ENCODE measurements around the gene TDRKH.
"Not testable (repeated sequence)": the region's sequence is repeated elsewhere in the genome, so short reads cannot be mapped to it uniquely, and the experiment has no call there.

Gene TDRKH

DNA sequence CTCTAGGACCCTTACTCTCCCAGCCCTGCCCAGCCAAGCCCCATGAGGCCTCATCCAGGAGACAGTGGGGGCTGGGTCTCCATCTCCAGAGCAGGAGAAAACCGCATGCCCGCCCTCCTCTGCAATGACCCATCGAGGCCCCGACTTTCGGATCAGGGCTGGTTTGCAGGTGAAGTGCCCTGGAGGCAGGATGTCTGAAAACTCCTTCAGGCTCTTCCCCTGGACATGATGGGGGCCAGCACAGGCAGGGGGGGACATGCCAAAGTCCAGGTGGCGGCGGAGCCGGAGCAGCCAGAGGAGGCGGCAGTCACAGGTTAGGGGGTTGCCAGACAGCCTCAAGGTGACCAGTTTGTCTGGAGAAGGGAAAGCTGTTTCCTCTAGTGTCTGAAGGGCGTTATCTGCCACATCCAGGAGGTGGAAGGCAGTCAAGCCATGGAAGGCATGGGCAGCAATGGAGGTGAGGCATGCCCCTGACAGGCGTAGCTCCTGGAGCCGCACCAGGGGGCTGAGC lies 11.1 kb upstream of the TDRKH start:
- no peak for DNase-seq

DNA sequence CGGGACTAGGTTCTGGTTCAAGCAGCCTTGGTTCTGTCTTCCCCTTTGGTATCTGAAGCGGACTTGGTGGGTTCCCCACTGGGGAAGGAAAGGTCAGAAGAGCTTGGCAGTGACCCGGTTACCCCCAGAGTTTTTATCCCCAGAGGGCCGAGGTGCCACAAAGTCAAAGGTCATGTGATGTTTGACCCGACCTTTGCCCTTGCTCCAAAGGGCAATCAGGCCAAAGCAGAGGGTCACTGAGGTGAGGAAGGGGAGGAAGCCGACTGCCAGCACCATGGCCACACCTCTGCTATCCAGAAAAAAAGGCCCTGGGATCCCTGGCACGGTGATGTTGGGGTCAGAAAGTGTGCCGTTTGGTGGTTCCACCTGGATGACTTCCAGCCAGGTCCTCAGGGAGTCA lies 10.5 kb upstream of the TDRKH start:
- no peak for DNase-seq

GRCh38 chr1:151799179-151800022 lies 9.1 kb upstream of the TDRKH start:
- DNase-seq: no peak

GRCh38 chr1:151798571-151798970 lies 8.3 kb upstream of the TDRKH start:
- DNase-seq: no peak

GRCh38 chr1:151790940-151791651 lies 796 bp upstream of the TDRKH start:
- DNase-seq: no peak

DNA sequence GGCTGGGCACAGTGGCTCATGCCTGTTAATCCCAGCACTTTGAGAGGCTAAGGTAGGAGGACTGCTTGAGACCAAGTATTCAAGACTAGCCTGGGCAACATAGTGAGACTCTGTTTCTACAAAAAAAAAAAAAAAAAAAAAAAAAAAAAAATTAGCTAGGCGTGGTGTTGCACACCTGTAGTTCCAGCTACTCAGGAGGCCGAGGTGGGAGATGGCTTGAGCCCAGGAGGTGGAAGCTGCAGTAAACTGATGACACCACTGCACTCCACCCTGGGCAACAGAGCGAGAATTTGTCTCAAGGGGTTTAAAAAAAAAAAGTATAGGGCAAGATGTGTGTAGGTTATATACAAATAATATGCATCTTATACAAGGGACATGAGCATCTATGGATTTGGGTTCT lies 2.6 kb downstream of the TDRKH start:
- no peak for DNase-seq

DNA sequence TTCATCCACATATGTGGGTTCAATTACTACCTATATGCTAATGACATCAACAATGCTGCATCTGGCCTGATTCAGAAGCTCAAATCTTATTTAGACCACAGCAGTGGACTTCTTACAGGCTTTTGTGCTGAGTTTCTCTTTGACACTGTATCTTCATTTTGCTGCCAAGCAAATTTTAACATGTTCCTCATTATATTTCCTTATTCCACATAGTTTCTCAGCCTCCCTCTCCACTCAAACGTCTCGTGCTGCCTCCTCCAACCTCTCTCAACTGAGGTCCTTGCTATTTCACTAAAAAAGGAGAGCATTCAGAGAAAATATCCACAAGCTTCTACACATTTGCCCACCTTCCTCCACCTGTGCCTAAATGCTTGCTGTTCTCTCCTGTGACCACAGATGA lies 6.5 kb downstream of the TDRKH start:
- no peak for DNase-seq

- no peak for DNase-seq
Observed at GRCh38 chr1:151782741-151783140, 7.6 kb downstream of the TDRKH start.

DNA sequence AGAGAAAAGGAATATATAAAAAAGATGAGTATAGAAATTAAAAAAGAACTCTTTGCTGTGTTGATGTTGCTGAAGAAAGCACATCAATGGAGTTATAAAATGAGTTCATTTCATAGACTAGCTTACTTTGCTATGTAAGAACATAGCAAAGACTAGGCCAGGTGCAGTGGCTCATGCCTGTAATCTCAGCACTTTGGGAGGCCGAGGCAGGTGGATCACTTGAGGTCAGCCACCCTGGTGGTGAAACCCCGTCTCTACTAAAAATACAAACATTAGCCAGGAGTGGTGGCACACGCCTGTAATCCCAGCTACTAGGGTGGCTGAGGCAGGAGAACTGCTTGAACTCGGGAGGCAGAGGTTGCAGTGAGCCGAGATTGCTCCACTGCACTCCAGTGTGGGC lies 8.3 kb downstream of the TDRKH start:
- DNase-seq: not testable (repeated sequence)

GRCh38 chr1:151780736-151781135 lies 9.6 kb downstream of the TDRKH start:
- not testable (repeated sequence) for DNase-seq

DNA sequence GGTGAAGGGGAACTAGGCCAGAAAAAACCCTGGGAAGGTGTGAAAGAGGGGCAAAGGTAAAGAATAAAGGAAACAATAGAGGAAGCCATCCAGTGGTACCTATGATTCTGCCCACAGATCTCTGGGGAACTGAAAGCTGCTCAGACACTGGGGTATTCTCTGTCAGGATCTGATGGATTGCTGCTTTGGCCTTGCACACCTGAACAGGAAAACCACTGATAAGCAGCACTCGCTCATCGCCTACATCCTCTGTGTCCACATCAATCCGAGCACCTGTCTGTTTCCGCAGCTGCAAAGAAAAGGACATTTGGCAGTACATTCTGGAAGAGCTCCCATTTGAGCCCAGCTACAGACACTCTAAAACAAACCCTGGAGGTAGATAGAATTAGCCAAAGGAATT lies 10.4 kb downstream of the TDRKH start:
- no peak for DNase-seq

DNA sequence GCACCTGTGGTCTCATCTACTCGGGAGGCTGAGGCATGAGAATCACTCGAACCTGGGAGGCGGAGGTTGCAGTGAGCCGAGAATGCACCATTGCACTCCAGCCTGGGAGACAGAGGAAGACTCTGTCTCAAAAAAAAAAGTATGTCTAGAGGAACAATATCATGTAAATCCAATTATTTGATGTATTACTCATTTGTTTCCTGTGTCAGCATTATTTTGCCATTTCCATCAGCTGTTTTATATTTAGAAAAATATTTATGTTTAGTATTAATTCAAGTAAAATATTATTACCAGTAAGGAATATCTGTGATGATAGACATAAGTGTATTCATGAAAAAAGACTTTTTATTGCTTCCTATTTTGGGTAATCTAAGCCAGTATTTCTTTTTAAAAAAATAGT lies 13.0 kb downstream of the TDRKH start:
- no peak for DNase-seq

- no peak for DNase-seq
Observed at GRCh38 chr1:151776665-151777062, 13.6 kb downstream of the TDRKH start.

- DNase-seq: no peak
Observed at GRCh38 chr1:151775894-151776664, 14.2 kb downstream of the TDRKH start.

- DNase-seq: no peak
Observed at GRCh38 chr1:151774256-151774922, 15.9 kb downstream of the TDRKH start.

GRCh38 chr1:151773702-151774101 lies 16.6 kb downstream of the TDRKH start:
- DNase-seq: no peak

DNA sequence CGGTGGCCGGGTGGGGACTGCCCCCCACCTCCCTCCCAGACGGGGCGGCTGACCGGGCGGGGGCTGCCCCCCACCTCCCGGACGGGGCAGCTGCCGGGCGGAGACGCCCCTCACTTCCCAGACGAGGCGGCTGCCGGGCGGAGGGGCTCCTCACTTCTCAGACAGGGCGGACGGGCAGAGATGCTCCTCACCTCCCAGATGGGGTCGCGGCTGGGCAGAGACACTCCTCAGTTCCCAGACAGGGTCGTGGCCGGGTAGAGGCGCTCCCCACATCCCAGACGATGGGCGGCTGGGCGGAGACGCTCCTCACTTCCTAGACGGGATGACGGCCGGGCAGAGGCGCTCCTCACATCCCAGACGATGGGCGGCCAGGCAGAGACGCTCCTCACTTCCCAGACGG lies 21.0 kb downstream of the TDRKH start:
- DNase-seq: not testable (repeated sequence)

DNA sequence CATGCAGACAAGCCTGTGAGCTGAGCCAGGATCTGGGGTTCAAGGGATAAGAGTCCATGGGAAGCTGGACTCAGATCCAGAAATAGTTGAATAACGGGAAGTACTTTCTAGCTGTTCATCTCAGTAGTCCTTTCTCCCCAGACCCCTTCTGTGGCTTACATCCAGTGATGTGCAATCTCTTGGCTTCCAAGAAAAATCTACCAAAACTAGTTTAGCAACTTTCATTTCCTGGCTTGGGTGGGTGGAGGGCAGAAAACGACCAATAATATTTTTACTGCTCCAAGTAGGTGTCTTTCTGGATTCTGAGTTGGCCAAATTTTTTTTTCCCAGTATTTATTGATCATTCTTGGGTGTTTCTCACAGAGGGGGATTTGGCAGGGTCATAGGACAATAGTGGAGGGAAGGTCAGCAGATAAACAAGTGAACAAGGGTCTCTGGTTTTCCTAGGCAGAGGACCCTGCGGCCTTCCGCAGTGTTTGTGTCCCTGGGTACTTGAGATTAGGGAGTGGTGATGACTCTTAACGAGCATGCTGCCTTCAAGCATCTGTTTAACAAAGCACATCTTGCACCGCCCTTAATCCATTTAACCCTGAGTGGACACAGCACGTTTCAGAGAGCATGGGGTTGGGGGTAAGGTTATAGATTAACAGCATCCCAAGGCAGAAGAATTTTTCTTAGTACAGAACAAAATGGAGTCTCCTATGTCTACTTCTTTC lies 21.8 kb downstream of the TDRKH start:
- not testable (repeated sequence) for DNase-seq

DNA sequence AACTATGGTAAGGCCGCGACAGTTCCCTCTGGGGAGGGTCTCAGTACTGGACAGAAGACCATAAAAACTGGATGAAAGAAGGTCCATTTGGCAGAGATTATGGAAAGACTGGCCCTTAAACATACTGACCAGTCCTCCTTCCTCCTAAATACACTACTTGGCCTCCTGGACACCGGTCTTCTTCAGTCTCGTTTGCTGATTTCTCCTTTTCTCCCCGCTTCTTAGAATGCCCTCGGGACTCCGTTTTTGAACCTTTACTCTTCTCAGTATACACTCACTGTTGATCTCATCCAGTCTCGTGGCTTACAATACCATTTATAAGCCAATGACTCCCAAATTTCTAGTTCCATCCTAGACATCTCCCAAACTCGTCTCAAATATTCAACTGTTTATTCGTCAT lies 26.3 kb downstream of the TDRKH start:
- no peak for DNase-seq

DNA sequence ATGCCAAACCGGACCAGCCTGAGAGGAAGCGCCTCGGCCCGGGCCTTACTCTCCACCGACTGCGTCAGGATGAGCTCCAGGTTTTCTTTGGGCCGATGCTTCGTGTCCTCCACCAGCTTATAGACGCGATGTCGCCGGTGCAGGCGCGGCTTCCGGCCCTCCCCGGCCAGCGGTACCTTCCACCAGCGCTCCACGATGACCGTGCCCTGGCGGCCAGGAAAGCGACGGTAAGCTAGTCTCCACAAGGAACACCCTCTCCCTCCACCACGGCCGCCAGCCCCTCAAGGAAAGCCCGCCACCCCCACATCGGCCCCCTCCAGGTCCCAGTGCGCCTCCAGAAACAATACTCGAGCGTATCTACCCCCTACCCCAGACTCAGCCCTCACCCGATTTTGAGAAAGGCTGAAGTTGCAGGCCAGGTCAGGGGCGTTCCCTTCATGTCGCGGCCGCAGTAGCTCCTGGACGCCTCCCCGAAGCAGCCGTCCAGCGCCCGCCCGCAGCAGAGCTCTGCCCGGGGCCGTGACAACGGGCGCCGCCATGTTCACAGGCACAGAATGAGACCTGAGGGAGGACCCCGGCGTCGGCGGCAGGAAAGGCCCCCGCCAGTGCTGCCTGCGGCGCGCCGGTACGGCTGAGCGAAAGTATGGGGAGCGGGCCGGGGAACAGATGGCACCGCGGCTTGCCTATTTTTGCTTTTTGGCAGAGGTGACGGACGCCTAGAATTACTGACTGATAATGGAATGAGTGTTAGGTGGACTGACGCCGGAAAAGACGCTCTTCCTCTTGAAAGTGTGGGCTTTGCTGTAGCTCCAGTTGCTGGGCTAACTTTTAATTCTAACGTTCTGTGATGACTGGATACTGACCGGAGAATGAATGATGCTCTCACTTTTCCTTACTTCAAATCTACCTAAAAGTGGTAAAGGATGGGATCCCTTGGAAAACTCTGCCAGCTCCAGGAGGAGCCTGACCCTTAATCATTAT lies 27.1 kb downstream of the TDRKH start, which contains the start of gene MRPL9:
Gene MRPL9 (minus strand): TSS at position 556 of the 981 bp plus-strand sequence. CDS start 17 bp downstream, at position 539.
- DNase-seq: peak; percentile 80 to 89

All from NCI-H187 (cell line).